Measurements from ENCODE around the gene SPINK6.

SPINK6 gene

GRCh38 chr5:148186248-148187003, 16.4 kb upstream of the SPINK6 start:
- Mint-ChIP-seq H3K4me1 (no peaks in the 10 kb centered on the region), H3K27me3 (ENCODE audit: low read depth, poor library complexity) (no peaks in the 10 kb centered on the region), H3K27ac (no peak overlapping the region), H3K4me3 (no peak overlapping the region), H3K36me3 (ENCODE audit: low read depth) (no peaks in the 10 kb centered on the region), H3K9me3 (no peaks in the 10 kb centered on the region)
- no peak for DNase-seq
- TF ChIP-seq CTCF (IDR thresholded peaks at IDR 0.05) = no peak

- no peak overlapping the region for H3K4me3 Mint-ChIP-seq
- H3K27me3 Mint-ChIP-seq (ENCODE audit: low read depth, poor library complexity) = no peaks in the 10 kb centered on the region
- H3K4me1 Mint-ChIP-seq = no peaks in the 10 kb centered on the region
- H3K9me3 Mint-ChIP-seq = no peaks in the 10 kb centered on the region
- no peak overlapping the region for H3K27ac Mint-ChIP-seq
- H3K36me3 Mint-ChIP-seq (ENCODE audit: low read depth) = no peaks in the 10 kb centered on the region
- no peak for TF ChIP-seq CTCF (IDR thresholded peaks at IDR 0.05)
- no peak for DNase-seq
Observed at GRCh38 chr5:148191010-148191409, 11.8 kb upstream of the SPINK6 start.

- Mint-ChIP-seq H3K4me3 (no peak overlapping the region), H3K9me3 (no peaks in the 10 kb centered on the region), H3K4me1 (no peaks in the 10 kb centered on the region), H3K27ac (peak overlapping the region; percentile 14), H3K36me3 (ENCODE audit: low read depth) (no peaks in the 10 kb centered on the region), H3K27me3 (ENCODE audit: low read depth, poor library complexity) (no peaks in the 10 kb centered on the region)
- TF ChIP-seq CTCF (IDR thresholded peaks at IDR 0.05) = no peak
- no peak for DNase-seq
Observed at GRCh38 chr5:148193202-148193601, 9.6 kb upstream of the SPINK6 start.

DNA sequence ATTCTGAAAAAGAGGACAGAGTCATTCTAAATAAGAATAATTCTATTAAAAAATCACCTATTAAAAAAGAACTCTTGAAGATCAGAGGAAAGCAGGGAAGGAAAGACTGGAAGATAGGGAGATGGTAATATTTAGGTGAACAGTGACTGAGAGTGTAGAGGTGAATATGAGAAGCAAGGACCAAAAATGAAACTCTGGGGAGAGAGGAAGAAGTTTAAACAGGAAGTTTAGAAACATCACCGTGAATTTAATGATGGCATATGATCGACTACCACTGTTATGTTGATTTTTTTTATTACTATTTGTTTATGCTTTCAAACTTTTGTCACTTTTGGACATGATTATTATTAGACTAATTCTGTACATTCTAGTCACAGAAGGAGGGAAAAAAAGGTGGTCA, 1.7 kb upstream of the SPINK6 start:
- no peaks in the 10 kb centered on the region for H3K36me3 Mint-ChIP-seq (ENCODE audit: low read depth)
- no peaks in the 10 kb centered on the region for H3K4me1 Mint-ChIP-seq
- no peaks in the 10 kb centered on the region for H3K27me3 Mint-ChIP-seq (ENCODE audit: low read depth, poor library complexity)
- no peak overlapping the region for H3K4me3 Mint-ChIP-seq
- H3K27ac Mint-ChIP-seq = no peak overlapping the region
- no peaks in the 10 kb centered on the region for H3K9me3 Mint-ChIP-seq
- no peak for DNase-seq
- no peak for TF ChIP-seq CTCF (IDR thresholded peaks at IDR 0.05)

DNA sequence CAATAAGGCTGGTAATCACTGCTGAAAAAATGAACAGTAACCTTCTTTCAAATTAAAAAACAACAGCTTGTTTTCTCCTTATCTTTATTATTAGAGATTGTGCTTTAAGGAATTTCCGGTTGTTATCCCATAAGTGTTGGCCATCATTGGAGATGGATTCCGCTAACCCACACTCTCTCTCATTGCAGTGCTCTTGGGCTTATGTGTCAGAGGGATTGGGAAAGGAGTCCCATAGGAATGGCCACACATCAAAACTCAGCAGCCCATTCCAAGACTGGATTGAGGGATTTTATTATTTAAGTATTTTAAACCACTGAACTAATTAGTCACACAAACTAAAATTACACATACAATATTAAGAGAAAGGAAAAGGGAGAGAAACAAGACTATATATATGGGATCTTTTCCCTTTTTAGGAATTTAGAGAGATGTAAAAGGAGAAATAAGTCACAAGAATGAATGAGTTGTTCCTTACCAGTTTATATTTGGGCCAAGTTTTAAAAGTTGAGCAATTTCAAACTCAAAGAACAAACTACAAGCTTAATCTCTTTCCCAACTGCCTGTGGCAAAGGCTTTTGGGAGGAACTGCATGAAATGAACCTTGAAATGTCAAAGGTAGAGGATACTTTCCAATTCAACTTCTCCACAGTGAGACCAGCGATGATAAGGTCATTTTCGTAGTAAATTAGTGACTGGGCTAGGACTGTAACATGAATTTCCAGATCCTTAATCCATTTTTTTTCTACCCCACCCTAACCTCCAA, 2.4 kb downstream of the SPINK6 start:
- no peak for TF ChIP-seq CTCF (IDR thresholded peaks at IDR 0.05)
- no peak for DNase-seq
- Mint-ChIP-seq H3K9me3 (no peaks in the 10 kb centered on the region), H3K36me3 (ENCODE audit: low read depth) (no peaks in the 10 kb centered on the region), H3K4me3 (no peak overlapping the region), H3K27ac (no peak overlapping the region), H3K27me3 (ENCODE audit: low read depth, poor library complexity) (no peaks in the 10 kb centered on the region), H3K4me1 (no peaks in the 10 kb centered on the region)
